Measurements from ENCODE around the gene APOBEC3B.

- no peak for TF ChIP-seq CTCF (IDR thresholded peaks at IDR 0.05)
- no peak for TF ChIP-seq EZH2 (IDR thresholded peaks at IDR 0.05; ENCODE audit: borderline replicate concordance, insufficient read depth, low read depth, low read length, poor library complexity, severe bottlenecking)
Observed at GRCh38 chr22:38956551-38956950, 25.6 kb upstream of the APOBEC3B start.
